Chondrocyte (in vitro differentiated cells): ENCODE data around the gene FHIT. TPM values are rescaled to one million over a fixed set of nuclear protein-coding genes. Genes with fewer than 3 reads are reported as not detected.

Experiments used
- DNase-seq: peaks from one replicate; pipeline ENCODE4 v3.0.0; 2021; ENCODE audit warnings: mixed read lengths, low spot score
- H3K27ac Mint-ChIP-seq: one replicate; pipeline ENCODE4 v1.8.0; 2021; ENCODE audit warnings: mild to moderate bottlenecking, moderate library complexity, mixed read lengths; ENCODE audit not compliant: unreplicated experiment
- H3K27me3 Mint-ChIP-seq: 2 replicates; pipeline ENCODE4 v1.8.0; 2021; ENCODE audit warnings: low read depth, mixed read lengths
- H3K36me3 Mint-ChIP-seq: 2 replicates; pipeline ENCODE4 v1.8.0; 2021; ENCODE audit warnings: low read depth, mixed read lengths
- H3K4me1 Mint-ChIP-seq: 2 replicates; pipeline ENCODE4 v1.8.0; 2021; ENCODE audit warnings: low read depth, mild to moderate bottlenecking, mixed read lengths
- H3K4me3 Mint-ChIP-seq: one replicate; pipeline ENCODE4 v1.8.0; 2021; ENCODE audit warnings: mild to moderate bottlenecking, moderate library complexity, mixed read lengths; ENCODE audit not compliant: unreplicated experiment
- H3K9me3 Mint-ChIP-seq: 2 replicates; pipeline ENCODE4 v1.8.0; 2021; ENCODE audit warnings: low read depth, mixed read lengths
- total RNA-seq: library from RNA; stranded (reverse); gene quantifications from 3 replicates; pipeline ENCODE4 v1.2.1, GENCODE V29; 2021
- TF ChIP-seq, protein P1 (sequence below): fragments of 200-600 bp; sonication (generic); IDR thresholded peaks from 2 replicates; pipeline ENCODE4 v1.5.0; 2021; ENCODE audit warnings: antibody characterized with exemption, mild to moderate bottlenecking, moderate library complexity

The FHIT gene
- total RNA-seq, 1 donor from 2014 or later, result 3.8 TPM

DNA sequence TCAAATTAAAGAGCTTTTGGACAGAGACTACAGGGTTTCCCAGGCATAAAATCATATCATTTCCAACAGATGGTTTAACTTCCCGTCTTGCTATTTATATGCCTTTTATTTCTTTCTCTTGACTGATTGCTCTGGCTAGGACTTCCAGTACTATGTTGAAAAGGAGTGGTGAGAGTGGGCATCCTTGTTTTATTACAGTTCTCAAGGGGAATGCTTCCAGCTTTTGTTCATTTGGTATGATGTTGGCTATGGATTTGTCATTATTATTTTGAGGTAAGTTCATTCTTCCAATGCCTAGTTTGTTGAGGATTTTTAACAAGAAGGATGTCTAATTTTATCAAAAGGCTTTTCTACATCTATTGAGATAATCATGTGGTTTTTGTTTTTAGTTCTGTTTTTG lies 1304.9 kb downstream of the FHIT start:
- no peak for DNase-seq
- Mint-ChIP-seq H3K27ac (no peak overlapping the region), H3K4me3 (no peak overlapping the region), H3K27me3 (peaks cover 5% of the 10 kb centered on the region), H3K9me3 (no peaks in the 10 kb centered on the region), H3K36me3 (no peaks in the 10 kb centered on the region), H3K4me1 (no peaks in the 10 kb centered on the region)
- TF ChIP-seq, protein P1, sequence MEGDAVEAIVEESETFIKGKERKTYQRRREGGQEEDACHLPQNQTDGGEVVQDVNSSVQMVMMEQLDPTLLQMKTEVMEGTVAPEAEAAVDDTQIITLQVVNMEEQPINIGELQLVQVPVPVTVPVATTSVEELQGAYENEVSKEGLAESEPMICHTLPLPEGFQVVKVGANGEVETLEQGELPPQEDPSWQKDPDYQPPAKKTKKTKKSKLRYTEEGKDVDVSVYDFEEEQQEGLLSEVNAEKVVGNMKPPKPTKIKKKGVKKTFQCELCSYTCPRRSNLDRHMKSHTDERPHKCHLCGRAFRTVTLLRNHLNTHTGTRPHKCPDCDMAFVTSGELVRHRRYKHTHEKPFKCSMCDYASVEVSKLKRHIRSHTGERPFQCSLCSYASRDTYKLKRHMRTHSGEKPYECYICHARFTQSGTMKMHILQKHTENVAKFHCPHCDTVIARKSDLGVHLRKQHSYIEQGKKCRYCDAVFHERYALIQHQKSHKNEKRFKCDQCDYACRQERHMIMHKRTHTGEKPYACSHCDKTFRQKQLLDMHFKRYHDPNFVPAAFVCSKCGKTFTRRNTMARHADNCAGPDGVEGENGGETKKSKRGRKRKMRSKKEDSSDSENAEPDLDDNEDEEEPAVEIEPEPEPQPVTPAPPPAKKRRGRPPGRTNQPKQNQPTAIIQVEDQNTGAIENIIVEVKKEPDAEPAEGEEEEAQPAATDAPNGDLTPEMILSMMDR, result no peak

DNA sequence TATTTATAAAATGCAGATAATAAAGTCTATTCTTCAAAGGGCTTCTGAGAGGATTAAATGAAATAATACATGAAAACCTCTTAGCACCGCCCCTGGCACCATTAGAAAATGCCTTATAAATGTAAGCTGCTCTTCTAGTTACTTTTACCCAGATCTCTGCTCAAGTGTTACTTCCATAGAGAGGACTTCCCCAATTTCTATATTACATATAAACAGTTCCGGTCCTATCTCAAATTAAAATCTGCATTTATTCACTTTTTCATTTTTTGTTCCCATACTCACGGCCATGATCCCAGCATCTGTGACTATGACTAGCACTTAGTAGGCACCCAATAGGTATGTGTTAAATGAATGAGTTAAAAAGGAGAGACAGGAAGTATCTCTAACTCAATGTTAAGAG lies 1310.5 kb downstream of the FHIT start:
- peaks cover 4% of the 10 kb centered on the region for H3K27me3 Mint-ChIP-seq
- no peaks in the 10 kb centered on the region for H3K36me3 Mint-ChIP-seq
- H3K27ac Mint-ChIP-seq, result no peak overlapping the region
- TF ChIP-seq, protein P1, result no peak
- no peak overlapping the region for H3K4me3 Mint-ChIP-seq
- H3K4me1 Mint-ChIP-seq, result no peaks in the 10 kb centered on the region
- no peaks in the 10 kb centered on the region for H3K9me3 Mint-ChIP-seq
- DNase-seq, result no peak

DNA sequence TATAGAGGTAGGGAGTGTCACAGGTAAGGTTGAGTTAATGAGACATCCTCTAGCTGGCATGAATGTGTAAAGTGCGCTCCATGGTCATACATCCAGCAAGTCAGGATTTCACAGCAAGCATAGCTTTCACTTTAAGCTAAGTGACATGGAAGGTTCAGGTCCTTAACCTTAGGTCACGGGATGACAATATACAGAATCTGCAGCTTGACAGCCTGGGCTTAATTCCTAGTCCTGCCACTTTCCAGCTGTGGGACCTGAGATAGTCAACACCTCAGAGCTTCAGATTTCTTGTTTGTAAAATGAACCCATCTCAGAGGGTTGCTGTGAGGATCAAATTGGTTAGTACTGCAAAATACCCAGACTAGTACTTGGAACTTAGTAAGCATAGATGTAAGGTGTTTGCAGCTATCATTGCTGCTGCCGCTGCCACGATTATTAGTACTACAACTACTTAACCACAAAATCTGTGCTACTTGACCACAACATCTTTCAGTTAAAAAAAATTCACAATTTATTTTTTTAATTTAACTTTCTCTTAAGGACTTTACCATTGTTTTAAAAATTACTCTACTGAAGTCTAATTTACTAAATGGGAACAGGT lies 1311.3 kb downstream of the FHIT start:
- H3K27me3 Mint-ChIP-seq, result peaks cover 4% of the 10 kb centered on the region
- TF ChIP-seq, protein P1, result no peak
- DNase-seq, result no peak
- H3K4me1 Mint-ChIP-seq, result no peaks in the 10 kb centered on the region
- no peak overlapping the region for H3K27ac Mint-ChIP-seq
- H3K36me3 Mint-ChIP-seq, result no peaks in the 10 kb centered on the region
- no peaks in the 10 kb centered on the region for H3K9me3 Mint-ChIP-seq
- H3K4me3 Mint-ChIP-seq, result no peak overlapping the region

DNA sequence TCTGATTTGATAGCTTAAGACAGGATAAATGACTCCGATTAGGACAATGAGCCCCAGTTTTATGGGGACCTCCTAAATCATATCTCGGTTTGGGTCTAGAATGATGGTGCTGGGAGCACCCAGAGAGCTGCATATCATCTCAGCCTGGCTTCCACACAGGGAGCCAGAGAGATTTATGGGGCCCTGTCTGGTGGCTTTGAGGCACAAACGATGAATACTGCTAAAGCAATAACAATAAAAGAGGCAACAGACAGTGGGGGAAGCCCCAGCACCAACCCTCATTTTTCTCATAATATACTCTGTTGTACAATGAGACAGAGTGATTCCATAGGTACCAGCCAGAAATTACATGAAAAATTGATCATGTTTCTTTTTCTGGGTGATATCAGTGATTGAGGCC lies 1312.4 kb downstream of the FHIT start:
- Mint-ChIP-seq H3K4me1 (no peaks in the 10 kb centered on the region), H3K9me3 (no peaks in the 10 kb centered on the region), H3K27me3 (peaks cover 4% of the 10 kb centered on the region), H3K36me3 (no peaks in the 10 kb centered on the region), H3K27ac (no peak overlapping the region), H3K4me3 (no peak overlapping the region)
- DNase-seq, result no peak
- TF ChIP-seq, protein P1, result no peak

DNA sequence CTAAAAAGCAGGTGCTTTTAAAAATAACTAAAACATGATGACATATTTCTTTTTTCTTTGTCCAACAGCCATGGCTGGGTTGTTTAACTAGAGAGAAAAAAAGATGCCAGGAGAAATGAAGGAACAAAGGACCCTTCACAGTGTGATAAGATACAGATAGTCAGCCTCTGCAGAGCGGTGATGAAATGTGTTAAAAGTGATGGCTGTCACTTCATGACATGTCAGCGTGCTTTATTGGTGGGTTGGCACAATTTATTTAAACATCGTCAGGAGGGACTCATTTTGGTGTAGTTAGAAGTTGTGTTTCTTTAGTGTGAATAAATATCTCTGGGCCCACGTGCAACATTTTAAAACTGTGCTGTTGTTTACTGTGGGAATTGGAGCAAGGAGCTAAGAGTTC lies 1314.1 kb downstream of the FHIT start:
- Mint-ChIP-seq H3K27ac (no peak overlapping the region), H3K4me1 (no peaks in the 10 kb centered on the region), H3K36me3 (no peaks in the 10 kb centered on the region), H3K4me3 (no peak overlapping the region), H3K9me3 (no peaks in the 10 kb centered on the region), H3K27me3 (peaks cover 3% of the 10 kb centered on the region)
- TF ChIP-seq, protein P1, result no peak
- no peak for DNase-seq
